Effector memory CD8-positive, alpha-beta T cell (primary cell): Measurements from ENCODE around the gene ANKK1.

Source experiments
- ATAC-seq: fragments of 150-1000 bp; cut with Tn5 transposase; replicated peaks from 2 replicates; pipeline ENCODE4 v1.10.0; 2021; ENCODE audit warnings: mild to moderate bottlenecking, moderate library complexity
- DNase-seq, 3 experiments: peaks; one replicate each; pipeline ENCODE4 v3.0.0; 2021
- H3K27ac Mint-ChIP-seq, 2 donors: one replicate each; pipeline ENCODE4 v1.8.0; 2022; ENCODE audit warnings: mild to moderate bottlenecking in 2 of 2, mixed read lengths in 2 of 2, moderate library complexity in 2 of 2
- H3K27me3 Mint-ChIP-seq, 2 donors: one replicate each; pipeline ENCODE4 v1.8.0; 2022; ENCODE audit warnings: mixed read lengths in 2 of 2
- H3K36me3 Mint-ChIP-seq: one replicate; pipeline ENCODE4 v1.8.0; 2022; ENCODE audit warnings: mild to moderate bottlenecking, moderate library complexity, mixed read lengths; ENCODE audit not compliant: insufficient read depth
- H3K4me1 Mint-ChIP-seq, 2 donors: one replicate each; pipeline ENCODE4 v1.8.0; 2022; ENCODE audit warnings: low read depth in 2 of 2, mixed read lengths in 2 of 2
- H3K4me3 Mint-ChIP-seq, 2 donors: one replicate each; pipeline ENCODE4 v1.8.0; 2022; ENCODE audit warnings: mild to moderate bottlenecking in 2 of 2, mixed read lengths in 2 of 2, moderate library complexity in 2 of 2
- H3K9me3 Mint-ChIP-seq, 2 donors: one replicate each; pipeline ENCODE4 v1.8.0; 2022; ENCODE audit warnings: mixed read lengths in 2 of 2

ANKK1 gene

GRCh38 chr11:113392236-113392921 lies 4.8 kb downstream of the ANKK1 start:
- H3K36me3 Mint-ChIP-seq = peaks cover 3% of the 10 kb centered on the region
- DNase-seq = no peak
- H3K27me3 Mint-ChIP-seq = no peaks in the 10 kb centered on the region
- no peaks in the 10 kb centered on the region for H3K4me1 Mint-ChIP-seq
- no peak for ATAC-seq
- no peaks in the 10 kb centered on the region for H3K9me3 Mint-ChIP-seq
- H3K4me3 Mint-ChIP-seq = no peak overlapping the region
- H3K27ac Mint-ChIP-seq = no peak overlapping the region

DNA sequence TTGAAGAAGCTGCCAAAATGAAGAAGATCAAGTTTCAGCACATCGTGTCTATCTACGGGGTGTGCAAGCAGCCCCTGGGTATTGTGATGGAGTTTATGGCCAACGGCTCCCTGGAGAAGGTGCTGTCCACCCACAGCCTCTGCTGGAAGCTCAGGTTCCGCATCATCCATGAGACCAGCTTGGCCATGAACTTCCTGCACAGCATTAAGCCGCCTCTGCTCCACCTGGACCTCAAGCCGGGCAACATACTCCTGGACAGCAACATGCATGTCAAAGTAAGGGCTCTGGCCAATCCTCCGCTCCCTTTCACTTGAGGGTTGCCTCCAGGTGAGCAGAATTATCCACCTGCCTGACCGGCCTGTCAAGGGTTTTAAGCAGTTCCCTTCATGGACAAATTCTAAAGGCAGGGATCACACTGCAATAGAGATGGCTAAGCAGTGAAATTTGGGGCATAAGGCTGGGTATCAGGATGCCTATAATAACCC lies 6.0 kb downstream of the ANKK1 start:
- Mint-ChIP-seq H3K4me3 (no peak overlapping the region), H3K27ac (no peak overlapping the region), H3K36me3 (peaks cover 3% of the 10 kb centered on the region), H3K4me1 (no peaks in the 10 kb centered on the region), H3K9me3 (no peaks in the 10 kb centered on the region), H3K27me3 (no peaks in the 10 kb centered on the region)
- no peak for ATAC-seq
- DNase-seq = no peak

- Mint-ChIP-seq H3K4me1 (no peaks in the 10 kb centered on the region), H3K9me3 (no peaks in the 10 kb centered on the region), H3K36me3 (peaks cover 3% of the 10 kb centered on the region), H3K4me3 (no peak overlapping the region), H3K27me3 (no peaks in the 10 kb centered on the region), H3K27ac (no peak overlapping the region)
- DNase-seq (no peak), ATAC-seq (no peak)
Observed at GRCh38 chr11:113394919-113395318, 7.3 kb downstream of the ANKK1 start.

GRCh38 chr11:113395782-113396336 lies 8.3 kb downstream of the ANKK1 start:
- DNase-seq (no peak), ATAC-seq (no peak)
- H3K27ac Mint-ChIP-seq = no peak overlapping the region
- no peaks in the 10 kb centered on the region for H3K27me3 Mint-ChIP-seq
- H3K4me1 Mint-ChIP-seq = no peaks in the 10 kb centered on the region
- peaks cover 3% of the 10 kb centered on the region for H3K36me3 Mint-ChIP-seq
- H3K4me3 Mint-ChIP-seq = no peak overlapping the region
- H3K9me3 Mint-ChIP-seq = no peaks in the 10 kb centered on the region

- Mint-ChIP-seq H3K9me3 (no peaks in the 10 kb centered on the region), H3K27ac (no peak overlapping the region), H3K27me3 (no peaks in the 10 kb centered on the region), H3K4me3 (no peak overlapping the region), H3K4me1 (no peaks in the 10 kb centered on the region), H3K36me3 (peaks cover 3% of the 10 kb centered on the region)
- no peak for ATAC-seq
- no peak for DNase-seq
Observed at GRCh38 chr11:113396690-113397089, 9.1 kb downstream of the ANKK1 start.

GRCh38 chr11:113397212-113397611 lies 9.6 kb downstream of the ANKK1 start:
- H3K4me1 Mint-ChIP-seq = no peaks in the 10 kb centered on the region
- ATAC-seq (no peak), DNase-seq (no peak)
- H3K4me3 Mint-ChIP-seq = no peak overlapping the region
- peaks cover 3% of the 10 kb centered on the region for H3K36me3 Mint-ChIP-seq
- peaks cover 0 to under 1% of the 10 kb centered on the region in 2 donors for H3K27me3 Mint-ChIP-seq
- no peaks in the 10 kb centered on the region for H3K9me3 Mint-ChIP-seq
- H3K27ac Mint-ChIP-seq = no peak overlapping the region

DNA sequence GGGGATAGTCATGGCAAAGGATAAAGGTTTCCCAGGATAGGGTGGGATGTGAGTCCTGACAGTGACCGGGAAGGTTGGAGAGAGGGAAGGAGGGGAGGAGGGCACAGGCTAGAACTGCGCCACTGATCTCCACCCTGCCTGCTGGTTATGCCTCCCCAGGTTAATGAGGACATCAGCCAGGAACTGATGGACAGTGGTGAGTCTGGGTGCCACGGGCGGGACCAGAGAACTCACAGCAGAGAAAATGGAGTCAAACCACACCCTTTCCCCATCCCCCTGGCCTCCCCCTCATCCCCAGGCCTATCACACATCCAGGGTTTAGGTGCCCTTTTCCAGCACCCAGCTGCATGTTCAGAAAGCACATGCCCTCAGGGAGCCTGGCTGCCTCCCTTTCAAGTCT lies 10.2 kb downstream of the ANKK1 start:
- H3K9me3 Mint-ChIP-seq = no peaks in the 10 kb centered on the region
- H3K27ac Mint-ChIP-seq = no peak overlapping the region
- H3K36me3 Mint-ChIP-seq = peaks cover 3% of the 10 kb centered on the region
- ATAC-seq (no peak), DNase-seq (no peak)
- no peaks in the 10 kb centered on the region for H3K4me1 Mint-ChIP-seq
- no peak overlapping the region for H3K4me3 Mint-ChIP-seq
- H3K27me3 Mint-ChIP-seq = peaks cover 0 to 6% of the 10 kb centered on the region in 2 donors

DNA sequence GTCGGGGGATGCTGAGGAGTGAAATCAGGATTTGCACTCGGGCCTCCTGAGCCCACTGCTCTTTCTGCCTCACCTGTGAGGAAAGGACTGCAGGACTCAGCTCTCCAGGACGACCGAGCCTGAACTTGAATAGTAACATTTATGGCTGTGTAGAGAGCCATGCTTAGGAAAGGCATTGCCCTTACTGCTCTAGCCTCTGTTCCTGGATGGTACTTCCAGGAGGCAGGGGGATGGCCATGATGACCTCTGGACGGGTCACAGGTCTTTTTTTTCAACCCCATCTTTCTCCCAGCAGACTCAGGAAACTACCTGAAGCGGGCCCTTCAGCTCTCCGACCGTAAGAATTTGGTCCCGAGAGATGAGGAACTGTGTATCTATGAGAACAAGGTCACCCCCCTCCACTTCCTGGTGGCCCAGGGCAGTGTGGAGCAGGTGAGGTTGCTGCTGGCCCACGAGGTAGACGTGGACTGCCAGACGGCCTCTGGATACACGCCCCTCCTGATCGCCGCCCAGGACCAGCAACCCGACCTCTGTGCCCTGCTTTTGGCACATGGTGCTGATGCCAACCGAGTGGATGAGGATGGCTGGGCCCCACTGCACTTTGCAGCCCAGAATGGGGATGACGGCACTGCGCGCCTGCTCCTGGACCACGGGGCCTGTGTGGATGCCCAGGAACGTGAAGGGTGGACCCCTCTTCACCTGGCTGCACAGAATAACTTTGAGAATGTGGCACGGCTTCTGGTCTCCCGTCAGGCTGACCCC lies 11.3 kb downstream of the ANKK1 start:
- no peak overlapping the region for H3K27ac Mint-ChIP-seq
- H3K36me3 Mint-ChIP-seq = peaks cover 3% of the 10 kb centered on the region
- DNase-seq = no peak
- ATAC-seq = no peak
- no peaks in the 10 kb centered on the region for H3K4me1 Mint-ChIP-seq
- H3K27me3 Mint-ChIP-seq = peaks cover 0 to 15% of the 10 kb centered on the region in 2 donors
- no peaks in the 10 kb centered on the region for H3K9me3 Mint-ChIP-seq
- no peak overlapping the region for H3K4me3 Mint-ChIP-seq

DNA sequence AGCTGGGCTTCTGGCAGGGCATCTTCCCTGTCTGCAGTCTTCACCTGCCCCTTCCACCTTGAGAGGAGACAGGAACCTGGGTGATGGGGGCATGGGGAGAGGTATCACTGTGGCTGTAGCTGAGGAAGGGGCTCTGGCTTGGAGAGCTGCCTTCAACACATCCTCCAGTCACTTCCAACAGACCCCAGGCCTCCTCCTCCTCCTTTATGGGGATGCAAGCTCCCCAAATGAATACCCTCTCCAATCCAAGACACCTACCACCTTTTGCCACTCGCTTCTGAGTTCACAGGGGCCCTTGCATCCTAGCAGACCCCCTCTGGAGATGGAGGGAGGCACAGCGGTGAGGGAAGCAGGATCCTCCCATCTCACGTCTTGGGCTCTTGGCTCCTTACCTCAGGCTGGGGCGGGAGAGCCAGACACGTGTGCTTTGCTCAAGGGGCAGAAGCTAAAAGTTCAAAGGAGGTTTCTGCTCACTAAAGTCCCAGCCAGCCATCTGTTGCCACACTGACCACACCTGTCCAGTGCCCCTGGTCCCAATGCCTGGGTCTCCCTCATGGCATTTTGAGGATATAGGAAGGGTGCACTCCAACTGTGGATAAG lies 13.2 kb downstream of the ANKK1 start:
- Mint-ChIP-seq H3K9me3 (no peaks in the 10 kb centered on the region), H3K27me3 (peaks cover 0 to 32% of the 10 kb centered on the region in 2 donors), H3K36me3 (peaks cover 3% of the 10 kb centered on the region), H3K4me1 (no peaks in the 10 kb centered on the region), H3K4me3 (no peak overlapping the region), H3K27ac (no peak overlapping the region)
- DNase-seq = no peak
- no peak for ATAC-seq

DNA sequence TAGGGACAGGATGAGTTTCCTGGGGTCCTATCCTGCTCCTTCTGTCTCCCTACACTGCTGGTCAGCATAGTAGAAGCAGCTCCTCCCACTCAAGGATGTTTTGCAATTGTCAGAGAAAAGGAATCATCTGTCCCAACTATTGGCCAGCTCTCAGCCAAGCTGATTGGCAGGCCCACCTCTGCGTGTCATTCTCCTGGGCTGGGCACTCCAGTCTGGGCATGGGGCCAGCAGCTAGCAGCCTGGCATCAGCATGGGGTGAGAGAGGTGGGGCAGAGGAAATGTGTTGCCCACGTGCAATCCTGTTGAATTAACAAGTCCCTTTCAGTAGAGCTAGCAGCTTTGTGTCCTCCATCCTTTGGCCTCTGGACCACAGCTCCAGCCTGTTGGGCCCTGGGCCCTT lies 14.1 kb downstream of the ANKK1 start:
- H3K27ac Mint-ChIP-seq = no peak overlapping the region
- peaks cover 0 to 5% of the 10 kb centered on the region in 2 donors for H3K4me1 Mint-ChIP-seq
- H3K27me3 Mint-ChIP-seq = peaks cover 0 to 38% of the 10 kb centered on the region in 2 donors
- no peak overlapping the region for H3K4me3 Mint-ChIP-seq
- DNase-seq = no peak
- no peaks in the 10 kb centered on the region for H3K9me3 Mint-ChIP-seq
- peaks cover 3% of the 10 kb centered on the region for H3K36me3 Mint-ChIP-seq
- no peak for ATAC-seq

GRCh38 chr11:113404859-113405430 lies 17.4 kb downstream of the ANKK1 start:
- Mint-ChIP-seq H3K9me3 (no peaks in the 10 kb centered on the region), H3K27ac (no peak overlapping the region)
- no peak for DNase-seq

GRCh38 chr11:113405724-113406478 lies 18.3 kb downstream of the ANKK1 start:
- H3K4me3 Mint-ChIP-seq = no peak overlapping the region
- peaks cover 0 to 5% of the 10 kb centered on the region in 2 donors for H3K4me1 Mint-ChIP-seq
- no peak overlapping the region for H3K27ac Mint-ChIP-seq
- DNase-seq = no peak
- ATAC-seq = no peak
- H3K27me3 Mint-ChIP-seq = peaks cover 5 to 67% of the 10 kb centered on the region in 2 donors
- H3K9me3 Mint-ChIP-seq = no peaks in the 10 kb centered on the region
- no peaks in the 10 kb centered on the region for H3K36me3 Mint-ChIP-seq

More at GRCh38 chr11:113404859-113405430, 17.4 kb downstream of the ANKK1 start:
- Mint-ChIP-seq H3K27me3 (peaks cover 5 to 59% of the 10 kb centered on the region in 2 donors), H3K4me3 (no peak overlapping the region), H3K4me1 (peaks cover 0 to 5% of the 10 kb centered on the region in 2 donors), H3K36me3 (no peaks in the 10 kb centered on the region)
- no peak for ATAC-seq

GRCh38 chr11:113407163-113407562 lies 19.6 kb downstream of the ANKK1 start:
- peaks cover 0 to 5% of the 10 kb centered on the region in 2 donors for H3K4me1 Mint-ChIP-seq
- no peaks in the 10 kb centered on the region for H3K9me3 Mint-ChIP-seq
- no peak for DNase-seq
- H3K36me3 Mint-ChIP-seq = no peaks in the 10 kb centered on the region
- no peak overlapping the region for H3K4me3 Mint-ChIP-seq
- no peak for ATAC-seq
- no peak overlapping the region for H3K27ac Mint-ChIP-seq
- peaks cover 5 to 76% of the 10 kb centered on the region in 2 donors for H3K27me3 Mint-ChIP-seq
